Measurements from ENCODE around the gene NUCKS1.

DNA sequence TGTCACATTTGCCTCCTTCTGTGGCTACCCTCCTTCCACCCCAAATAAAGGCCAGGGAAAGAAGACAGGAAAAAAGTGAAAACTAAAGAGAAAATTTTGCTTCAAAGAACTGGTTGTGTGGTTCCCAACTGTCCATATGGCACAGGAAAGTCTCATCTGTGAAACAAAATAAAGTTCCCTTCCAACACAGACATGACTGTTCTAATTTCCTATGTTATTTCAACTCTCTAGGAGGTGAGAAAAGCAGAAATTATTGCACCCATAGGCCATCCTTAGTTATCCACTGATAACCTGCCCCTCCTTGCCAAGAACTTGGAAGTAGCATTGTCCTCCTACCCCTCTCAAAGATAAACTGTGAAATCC is 33.4 kb upstream of the NUCKS1 start:
- TF ChIP-seq, protein P1, sequence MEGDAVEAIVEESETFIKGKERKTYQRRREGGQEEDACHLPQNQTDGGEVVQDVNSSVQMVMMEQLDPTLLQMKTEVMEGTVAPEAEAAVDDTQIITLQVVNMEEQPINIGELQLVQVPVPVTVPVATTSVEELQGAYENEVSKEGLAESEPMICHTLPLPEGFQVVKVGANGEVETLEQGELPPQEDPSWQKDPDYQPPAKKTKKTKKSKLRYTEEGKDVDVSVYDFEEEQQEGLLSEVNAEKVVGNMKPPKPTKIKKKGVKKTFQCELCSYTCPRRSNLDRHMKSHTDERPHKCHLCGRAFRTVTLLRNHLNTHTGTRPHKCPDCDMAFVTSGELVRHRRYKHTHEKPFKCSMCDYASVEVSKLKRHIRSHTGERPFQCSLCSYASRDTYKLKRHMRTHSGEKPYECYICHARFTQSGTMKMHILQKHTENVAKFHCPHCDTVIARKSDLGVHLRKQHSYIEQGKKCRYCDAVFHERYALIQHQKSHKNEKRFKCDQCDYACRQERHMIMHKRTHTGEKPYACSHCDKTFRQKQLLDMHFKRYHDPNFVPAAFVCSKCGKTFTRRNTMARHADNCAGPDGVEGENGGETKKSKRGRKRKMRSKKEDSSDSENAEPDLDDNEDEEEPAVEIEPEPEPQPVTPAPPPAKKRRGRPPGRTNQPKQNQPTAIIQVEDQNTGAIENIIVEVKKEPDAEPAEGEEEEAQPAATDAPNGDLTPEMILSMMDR (conservative IDR thresholded peaks at IDR 0.05): no peak
- TF ChIP-seq EZH2 (IDR thresholded peaks at IDR 0.05; ENCODE audit: low read depth): no peak

All from PC-9 (cell line).